Fibroblast of skin of scalp (primary cell): Measurements from ENCODE around the gene MECP2.

Experiments
- DNase-seq: peaks from one replicate; pipeline ENCODE4 v3.0.0-alpha.2; 2013

The MECP2 gene

DNA sequence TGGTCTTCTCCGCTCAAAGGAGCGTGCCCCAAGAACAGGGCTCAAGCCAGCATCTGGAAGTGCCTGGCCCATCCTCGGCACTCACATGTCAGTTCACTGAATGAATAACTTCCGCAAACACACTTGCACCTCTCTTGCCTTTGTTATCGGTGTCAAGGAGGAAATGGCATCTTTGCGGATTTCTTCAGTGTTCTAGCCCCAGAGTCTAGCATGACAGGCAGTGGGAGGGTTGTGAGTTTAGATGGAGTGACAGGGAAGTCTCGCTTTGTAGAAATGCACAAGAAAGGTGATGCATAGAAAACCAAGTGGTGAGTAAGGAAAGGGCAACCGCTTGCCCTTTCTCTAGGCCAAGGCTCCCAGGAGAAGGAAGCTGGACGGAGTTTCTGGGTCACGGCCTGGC lies 17.6 kb upstream of the MECP2 start:
- DNase-seq = no peak

DNA sequence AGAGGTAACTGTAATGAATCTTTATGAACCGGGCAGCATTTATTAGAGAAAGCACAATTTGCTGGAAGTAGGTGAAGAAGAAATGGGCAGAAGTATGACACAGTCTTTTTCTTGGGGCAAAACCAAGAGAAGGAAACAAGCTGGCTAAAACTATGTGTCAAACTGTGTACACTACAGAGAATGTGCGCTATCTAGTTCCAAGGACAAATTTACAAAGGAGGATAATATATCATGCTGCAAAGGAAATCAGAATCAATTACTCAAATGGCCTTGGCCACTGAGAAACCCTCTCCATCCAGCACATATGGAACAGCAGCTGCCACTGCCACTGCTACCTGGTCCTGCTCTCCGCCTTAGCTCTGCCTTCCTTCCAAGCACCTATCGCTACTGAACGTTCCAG lies 17.1 kb upstream of the MECP2 start:
- DNase-seq = no peak

- DNase-seq = no peak
These were observed 16.2 kb upstream of the MECP2 start for GRCh38 chrX:154113729-154114128.

GRCh38 chrX:154098551-154098950 lies 1.0 kb upstream of the MECP2 start:
- no peak for DNase-seq

- peak; percentile 78 for DNase-seq
These were observed 421 bp downstream of the MECP2 start for GRCh38 chrX:154097003-154097588.

DNA sequence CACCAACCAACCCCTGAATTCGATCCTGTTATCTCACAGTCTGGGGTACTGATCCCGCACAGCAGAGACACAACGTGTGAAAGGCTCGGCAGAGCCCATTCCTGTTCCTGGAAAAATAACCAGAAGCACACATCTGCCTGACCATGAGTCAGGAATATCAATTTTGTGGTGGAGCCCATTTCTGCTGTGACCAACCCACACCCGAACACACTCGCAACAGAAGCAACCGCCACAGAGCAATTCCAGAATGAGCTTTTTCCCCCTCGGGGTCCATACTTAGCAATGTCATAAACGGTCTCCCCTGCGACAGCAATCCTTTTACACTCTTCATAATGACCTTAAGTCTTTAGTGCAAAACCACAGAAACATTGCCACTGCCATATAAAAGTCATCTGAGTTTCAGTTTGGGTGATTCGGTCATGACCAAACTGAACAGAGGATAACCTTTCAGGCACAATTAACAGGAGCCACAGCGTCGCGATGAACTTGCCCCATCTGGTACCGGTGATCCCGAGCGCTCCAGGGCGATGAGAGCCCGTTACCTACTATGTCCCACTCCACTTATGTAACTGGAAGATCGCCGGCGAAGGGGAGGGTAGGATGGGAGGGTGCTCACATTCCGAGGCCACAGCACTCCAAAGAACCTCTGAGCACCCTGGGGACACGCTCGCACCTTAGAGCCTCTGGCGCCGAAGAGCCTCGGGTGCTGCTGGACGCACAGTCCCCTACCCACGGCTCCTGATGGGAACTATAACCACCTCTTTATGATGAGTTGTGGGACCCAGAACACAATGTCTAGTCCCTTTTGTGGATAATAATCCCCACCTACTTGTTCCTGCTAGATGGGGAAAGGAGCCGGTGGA lies 1.1 kb downstream of the MECP2 start:
- peak; percentile 13 for DNase-seq

GRCh38 chrX:154094833-154095232 lies 2.7 kb downstream of the MECP2 start:
- no peak for DNase-seq

- no peak for DNase-seq
These were observed 3.6 kb downstream of the MECP2 start for GRCh38 chrX:154093965-154094364.

DNA sequence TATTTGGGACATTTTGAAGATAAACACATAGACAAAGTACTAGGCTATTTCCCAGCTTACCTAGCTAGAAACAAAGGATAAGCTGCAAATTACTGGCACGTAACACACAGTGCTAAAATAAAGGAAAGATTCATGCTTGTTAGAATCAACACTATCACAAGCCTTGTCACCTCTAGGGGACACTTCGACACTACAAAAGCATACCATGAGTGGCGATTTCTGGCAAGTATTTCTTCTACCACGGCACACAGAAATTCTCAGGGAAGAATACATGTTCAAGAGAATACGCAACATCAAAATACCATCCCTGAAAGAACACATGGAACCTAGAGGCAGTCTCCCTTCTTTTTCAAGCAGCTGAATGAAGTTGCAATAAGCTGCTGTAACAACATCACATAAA lies 5.1 kb downstream of the MECP2 start:
- no peak for DNase-seq

- no peak for DNase-seq
These were observed 5.8 kb downstream of the MECP2 start for GRCh38 chrX:154091678-154092077.

DNA sequence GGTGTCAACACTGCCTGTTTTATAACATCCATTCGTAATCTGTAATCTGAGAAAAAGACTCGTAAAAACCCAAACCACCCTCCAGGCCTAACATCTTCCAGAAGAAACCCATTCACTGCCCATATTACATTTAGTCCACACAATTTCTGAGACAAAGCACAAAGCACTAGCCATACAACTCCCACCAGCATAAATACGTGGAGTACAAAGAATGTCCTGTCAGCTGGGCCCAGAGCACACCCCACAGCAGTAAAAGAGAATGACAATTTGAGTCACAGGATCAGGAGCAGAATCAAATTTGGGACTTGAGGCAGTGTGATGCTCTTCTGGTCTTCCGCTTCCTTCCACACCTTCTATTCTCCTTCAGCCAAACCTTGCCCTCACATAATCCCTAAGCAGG lies 6.8 kb downstream of the MECP2 start:
- no peak for DNase-seq

DNA sequence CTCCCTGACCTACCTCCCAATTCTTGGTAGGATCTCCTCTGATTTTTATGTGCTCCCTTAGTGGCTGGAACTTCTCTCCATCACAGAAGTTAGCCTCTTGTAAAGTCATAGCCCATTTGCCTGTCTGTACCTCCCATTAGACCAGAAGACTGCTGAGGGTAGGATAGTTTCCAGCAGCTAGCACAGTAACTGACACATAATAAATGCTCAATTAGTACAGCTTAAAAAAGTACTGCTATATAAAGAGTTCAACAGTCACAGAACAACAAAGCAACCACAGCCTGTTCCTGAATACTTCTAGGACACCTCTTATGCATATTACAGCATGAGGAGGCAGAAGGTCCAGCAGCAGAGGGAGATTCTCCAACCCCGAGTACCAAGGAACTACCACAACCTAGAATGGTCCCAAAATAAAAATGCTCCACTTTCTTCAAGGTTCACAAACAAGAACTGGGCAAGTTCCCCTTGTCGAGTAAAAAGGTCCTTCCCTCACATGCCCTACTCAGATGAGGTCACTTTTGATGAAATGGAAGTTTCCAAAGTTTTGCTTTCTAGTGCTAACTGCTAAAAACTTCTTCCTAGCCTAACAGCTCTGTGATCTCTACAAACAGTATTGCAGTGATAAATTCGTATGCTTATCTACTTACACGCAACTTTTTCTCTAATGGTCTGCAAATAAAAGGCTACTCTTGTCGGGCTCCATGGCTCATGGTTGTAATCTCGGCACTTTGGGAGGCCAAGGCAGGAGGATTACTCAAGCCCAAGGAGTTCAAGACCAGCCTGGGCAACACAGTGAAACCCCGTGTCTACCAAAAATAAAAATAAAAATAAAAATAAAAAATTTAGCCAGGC lies 12.8 kb downstream of the MECP2 start:
- DNase-seq = no peak

DNA sequence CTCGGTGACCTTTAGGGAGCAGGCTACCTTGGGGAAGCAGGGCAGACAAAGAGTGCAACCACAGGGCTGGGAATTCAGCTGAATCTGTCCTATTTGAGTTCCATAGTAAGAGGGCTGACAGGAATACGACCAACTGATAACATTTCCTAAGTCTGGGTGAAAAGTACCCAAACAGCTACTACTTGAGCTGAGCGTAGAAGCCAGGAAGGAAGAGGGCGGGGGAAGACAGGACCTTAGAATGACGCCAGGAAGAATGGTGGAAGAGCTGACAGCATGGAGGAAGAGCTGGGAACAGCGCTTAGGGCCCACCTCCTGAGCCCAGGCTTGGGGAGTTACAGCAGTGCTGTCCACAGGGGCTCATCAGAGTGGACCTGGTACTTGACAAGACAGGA lies 14.4 kb downstream of the MECP2 start:
- no peak for DNase-seq

DNA sequence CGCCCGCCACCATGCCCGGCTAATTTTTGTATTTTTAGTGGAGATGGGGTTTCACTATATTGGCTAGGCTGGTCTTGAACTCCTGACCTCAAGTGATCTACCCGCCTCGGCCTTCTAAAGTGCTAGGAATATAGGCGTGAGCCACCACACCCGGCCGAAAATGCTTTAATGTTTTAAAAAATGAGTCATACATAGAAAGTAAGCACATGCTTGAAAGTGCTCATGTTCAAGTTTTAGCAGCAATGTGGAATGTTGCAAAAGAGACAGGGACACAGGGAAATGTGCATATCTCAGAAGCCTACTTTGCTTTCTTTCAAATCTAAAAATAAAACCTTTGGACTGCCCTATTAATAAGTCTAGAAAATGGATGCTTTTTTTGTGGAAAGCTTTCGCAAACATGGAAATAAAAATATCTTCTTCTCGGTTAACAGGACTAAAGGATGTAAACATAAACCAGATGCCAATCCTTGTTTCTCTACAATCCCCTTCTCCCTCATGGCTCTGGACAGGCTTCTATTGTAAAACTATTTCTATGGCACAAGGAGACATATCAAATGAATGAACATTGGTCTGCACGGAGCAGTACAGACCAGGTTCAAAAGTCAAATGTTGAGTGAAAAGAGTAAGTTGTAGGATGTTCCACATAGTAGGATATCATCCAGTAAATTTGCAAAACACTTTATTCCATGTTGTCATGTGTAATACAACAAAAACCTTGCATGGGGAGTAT lies 15.0 kb downstream of the MECP2 start:
- peak; percentile 67 for DNase-seq

GRCh38 chrX:154077101-154077500 lies 20.4 kb downstream of the MECP2 start:
- no peak for DNase-seq

DNA sequence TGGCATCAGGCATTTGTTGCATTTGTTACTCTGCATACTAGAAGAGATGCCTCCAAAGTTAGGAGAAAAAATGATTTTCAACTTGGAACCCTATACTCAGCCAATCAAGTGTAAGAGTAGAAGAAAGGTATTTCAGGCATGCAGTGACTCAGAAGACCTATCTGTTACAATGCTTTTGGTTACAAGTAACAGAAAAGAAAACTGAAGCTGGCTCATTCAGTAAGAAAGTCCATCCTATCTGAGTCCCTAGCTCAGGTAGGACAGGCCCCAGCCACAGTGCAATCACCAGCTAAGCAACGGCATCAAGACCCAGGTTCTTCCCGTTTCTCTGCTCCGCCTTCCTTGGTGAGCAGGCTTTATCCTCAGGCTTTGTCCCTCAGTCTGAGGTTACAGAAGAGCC lies 23.3 kb downstream of the MECP2 start:
- DNase-seq = peak; percentile 69

DNA sequence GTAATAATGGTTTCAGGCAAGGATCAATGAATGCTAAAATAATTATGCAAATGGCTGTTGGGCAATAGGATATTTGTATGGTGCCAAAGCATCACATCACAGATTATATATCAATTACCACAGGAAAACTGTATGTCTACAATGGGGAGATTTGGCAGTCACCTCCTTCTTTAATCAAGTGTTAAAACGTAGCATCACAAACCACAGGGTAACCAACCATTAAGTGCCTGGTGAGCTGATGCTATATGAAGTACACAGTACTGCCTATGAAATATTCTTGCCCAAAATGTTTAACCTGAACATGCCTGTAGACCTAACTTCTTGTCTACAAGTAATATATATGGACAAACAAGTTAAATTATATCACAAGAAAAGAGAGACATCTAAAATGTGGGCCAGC lies 25.3 kb downstream of the MECP2 start:
- no peak for DNase-seq

GRCh38 chrX:154068560-154068959 lies 29.0 kb downstream of the MECP2 start:
- no peak for DNase-seq

- no peak for DNase-seq
These were observed 32.7 kb downstream of the MECP2 start for GRCh38 chrX:154064637-154065435.

- DNase-seq = no peak
These were observed 34.3 kb downstream of the MECP2 start for GRCh38 chrX:154063234-154063633.

- DNase-seq = no peak
These were observed 35.7 kb downstream of the MECP2 start for GRCh38 chrX:154061801-154062200.

- no peak for DNase-seq
These were observed 37.7 kb downstream of the MECP2 start for GRCh38 chrX:154059729-154060245.
